ENCODE data around the gene HSH2D. TPM values are rescaled to one million over a fixed set of nuclear protein-coding genes. Genes with fewer than 3 reads are reported as not detected.
A peak's percentile ranks its signal among the peaks of the same experiment; 100 is the strongest.

HSH2D gene
- total RNA-seq, 6 experiments from 2014 or later, result 0.26 to 1.7 (median 0.48) TPM

GRCh38 chr19:16207063-16207462 lies 63.6 kb downstream of the HSH2D start:
- H3K27me3 ChIP-seq, result no peaks in the 10 kb centered on the region
- peaks cover 3 to 48% (median 22%) of the 10 kb centered on the region in 4 donors for H3K4me1 ChIP-seq
- H3K9me3 ChIP-seq, result no peaks in the 10 kb centered on the region
- TF ChIP-seq POLR2A (IDR thresholded peaks at IDR 0.05) (no peak), CTCF (IDR thresholded peaks at IDR 0.05) (no peak)
- H3K36me3 ChIP-seq, result peaks cover 5 to 51% (median 24%) of the 10 kb centered on the region in 4 donors
- H3K4me3 ChIP-seq, result no peak overlapping the region
- no CpG with 5 or more reads among the region's 10 CpGs for WGBS (ENCODE audit: insufficient coverage, low coverage, low lambda C conversion rate, missing lambda C conversion rate)
- peak in 1 of 3 donors; percentile 42 for DNase-seq
- H3K27ac ChIP-seq, result no peak overlapping the region
- intact Hi-C loops (cut with DNase I), result no loop called here
- ATAC-seq, result no peak

DNA sequence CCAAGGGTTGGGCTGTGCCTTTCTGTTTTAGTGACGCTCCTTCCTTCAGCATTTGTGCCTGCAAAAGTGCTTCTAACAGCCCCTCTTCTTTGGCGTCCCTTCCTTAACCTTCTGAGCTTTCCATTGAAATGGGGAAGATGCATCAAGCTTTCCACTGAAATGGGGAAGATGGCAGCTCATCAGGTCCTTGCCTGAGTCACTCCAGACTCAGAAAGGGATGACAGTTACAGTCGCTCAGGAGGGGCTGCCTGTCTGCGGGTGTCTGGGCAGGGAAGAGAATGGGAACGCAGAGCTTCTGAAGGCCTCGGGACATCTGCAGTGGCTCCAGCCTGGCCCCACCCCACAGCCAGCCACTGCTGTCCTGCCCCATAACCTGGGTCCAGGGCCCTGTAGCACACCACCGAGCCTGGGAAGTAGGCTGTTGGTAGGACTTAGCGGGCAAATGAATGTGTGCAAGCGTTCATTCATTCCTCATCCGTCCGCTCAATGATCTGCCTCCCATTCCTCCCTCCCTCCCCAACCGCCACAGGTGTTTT lies 64.1 kb downstream of the HSH2D start:
- H3K27ac ChIP-seq, result no peak overlapping the region
- intact Hi-C loops (cut with DNase I), result no loop called here
- peaks cover 5 to 51% (median 24%) of the 10 kb centered on the region in 4 donors for H3K36me3 ChIP-seq
- no peak for ATAC-seq
- TF ChIP-seq POLR2A (IDR thresholded peaks at IDR 0.05) (no peak), CTCF (IDR thresholded peaks at IDR 0.05) (no peak)
- peak in 1 of 3 donors; percentile 38 for DNase-seq
- peaks cover 3 to 43% (median 20%) of the 10 kb centered on the region in 4 donors for H3K4me1 ChIP-seq
- WGBS (ENCODE audit: insufficient coverage, low coverage, low lambda C conversion rate, missing lambda C conversion rate), result 83% methylated on average over 1 of the region's 12 CpGs
- H3K4me3 ChIP-seq, result no peak overlapping the region
- no peaks in the 10 kb centered on the region for H3K27me3 ChIP-seq
- no peaks in the 10 kb centered on the region for H3K9me3 ChIP-seq

Small RNAs within 50 kb of the gene (small RNA-seq; reads per million reads assigned to genes)
- 0 reads per million in 2 experiments for gene RF00017

Other genes starting within 250 kb of the HSH2D start
- gene CYP4F2, start 245.6 kb upstream of the HSH2D start, total RNA-seq, result 100 to 1,000 TPM; 151 to 228 (median 173) TPM
- 10 to 100 TPM; 55.3 to 95.8 (median 84.5) TPM for gene CYP4F11, start 209.2 kb upstream of the HSH2D start, total RNA-seq
- not detected for gene OR10H4, start 194.7 kb upstream of the HSH2D start, total RNA-seq
- gene TPM4, start 67.2 kb upstream of the HSH2D start, total RNA-seq, result 10 to 100 TPM; 13.7 to 90.2 (median 45.6) TPM
- gene RAB8A, start 31.8 kb upstream of the HSH2D start, total RNA-seq, result 10 to 100 TPM; 59.5 to 88.4 (median 72.5) TPM
- not detected for gene CIB3, start 29.8 kb downstream of the HSH2D start, total RNA-seq
- gene FAM32A, start 41.7 kb downstream of the HSH2D start, total RNA-seq, result 10 to 100 TPM; 32.1 to 65.8 (median 37.5) TPM
- gene AP1M1, start 54.2 kb downstream of the HSH2D start, total RNA-seq, result 100 to 1,000 TPM in 1 of 6 experiments, 10 to 100 TPM in 5; 44.5 to 102 (median 62.5) TPM
- gene KLF2, start 181.1 kb downstream of the HSH2D start, total RNA-seq, result 10 to 100 TPM in 1 of 6 experiments, 1 to 10 TPM in 5; 3.7 to 10.1 (median 4.8) TPM

All from right lobe of liver (tissue), 6 donors.